HCT116 (cell line): Measurements from ENCODE around the gene ATL1.

Source experiments
- CBX3 ChIP-seq: IDR thresholded peaks from 2 replicates; pipeline ENCODE4 v1.6.1; 2012; ENCODE audit warnings: low read depth
- CEBPB ChIP-seq: IDR thresholded peaks from 2 replicates; pipeline ENCODE4 v1.6.1; 2012; ENCODE audit warnings: low read depth
- CTCF ChIP-seq, 3 experiments: fragments of 200-600 bp in 1 of 3; sonication (generic) in 1 of 3; IDR thresholded peaks in 2 of 3; conservative IDR thresholded peaks in 1 of 3; 2 replicates each; pipeline ENCODE4 v1.5.1; 2012 to 2017; ENCODE audit warnings: low read depth in 2 of 3, low read length in 2 of 3, antibody characterized with exemption in 1 of 3, borderline replicate concordance in 1 of 3, control low read depth in 1 of 3, mild to moderate bottlenecking in 1 of 3, mixed read lengths in 1 of 3, mixed run types in 1 of 3, moderate library complexity in 1 of 3; ENCODE audit not compliant: insufficient read depth in 1 of 3
- EZH2 ChIP-seq: fragments of 200-600 bp; sonication (generic); IDR thresholded peaks from 2 replicates; pipeline ENCODE4 v1.6.1; 2017; ENCODE audit warnings: antibody characterized with exemption, mixed run types
- JUND ChIP-seq: IDR thresholded peaks from 2 replicates; pipeline ENCODE4 v1.6.1; 2012
- POLR2AphosphoS5 ChIP-seq: IDR thresholded peaks from 2 replicates; pipeline ENCODE4 v1.6.1; 2011; ENCODE audit warnings: mild to moderate bottlenecking, low read depth, low read length, moderate library complexity
- RAD21 ChIP-seq: IDR thresholded peaks from 2 replicates; pipeline ENCODE4 v1.6.1; 2012; ENCODE audit warnings: low read depth, mild to moderate bottlenecking
- SIN3A ChIP-seq: IDR thresholded peaks from 2 replicates; pipeline ENCODE4 v1.6.1; 2012; ENCODE audit warnings: low read depth
- SP1 ChIP-seq: IDR thresholded peaks from 2 replicates; pipeline ENCODE4 v1.6.1; 2012; ENCODE audit warnings: low read depth
- TCF7L2 ChIP-seq: IDR thresholded peaks from 2 replicates; pipeline ENCODE4 v1.7.0; 2011; ENCODE audit warnings: borderline replicate concordance, inconsistent platforms; ENCODE audit not compliant: insufficient read depth, insufficient read length; ENCODE audit errors: extremely low read depth
- YY1 ChIP-seq: IDR thresholded peaks from 2 replicates; pipeline ENCODE4 v1.6.1; 2011; ENCODE audit warnings: low read length, low read depth, moderate library complexity, mild to moderate bottlenecking; ENCODE audit not compliant: insufficient replicate concordance; ENCODE audit errors: extremely low read depth
- ZNF274 ChIP-seq: fragments of 200-500 bp; sonication (Bioruptor generic); IDR thresholded peaks from 2 replicates; pipeline ENCODE4 v1.6.1; 2014; ENCODE audit warnings: mild to moderate bottlenecking, low read depth, low read length, inconsistent platforms

- TF ChIP-seq CTCF (IDR thresholded peaks at IDR 0.05 in 2 of 3, conservative IDR thresholded peaks at IDR 0.05 in 1 of 3; ENCODE audit: borderline replicate concordance in 1 of 3, insufficient read depth in 1 of 3, low read depth in 2 of 3, low read length in 2 of 3) (no peak), JUND (no peak), SIN3A (no peak), POLR2AphosphoS5 (no peak), YY1 (no peak), SP1 (no peak), RAD21 (no peak), CEBPB (no peak), EZH2 (no peak), ZNF274 (no peak), TCF7L2 (no peak), CBX3 (no peak)
Observed at GRCh38 chr14:50598765-50599164, 38.8 kb downstream of the ATL1 start.
